Measurements from ENCODE around the gene COMP.

COMP gene

DNA sequence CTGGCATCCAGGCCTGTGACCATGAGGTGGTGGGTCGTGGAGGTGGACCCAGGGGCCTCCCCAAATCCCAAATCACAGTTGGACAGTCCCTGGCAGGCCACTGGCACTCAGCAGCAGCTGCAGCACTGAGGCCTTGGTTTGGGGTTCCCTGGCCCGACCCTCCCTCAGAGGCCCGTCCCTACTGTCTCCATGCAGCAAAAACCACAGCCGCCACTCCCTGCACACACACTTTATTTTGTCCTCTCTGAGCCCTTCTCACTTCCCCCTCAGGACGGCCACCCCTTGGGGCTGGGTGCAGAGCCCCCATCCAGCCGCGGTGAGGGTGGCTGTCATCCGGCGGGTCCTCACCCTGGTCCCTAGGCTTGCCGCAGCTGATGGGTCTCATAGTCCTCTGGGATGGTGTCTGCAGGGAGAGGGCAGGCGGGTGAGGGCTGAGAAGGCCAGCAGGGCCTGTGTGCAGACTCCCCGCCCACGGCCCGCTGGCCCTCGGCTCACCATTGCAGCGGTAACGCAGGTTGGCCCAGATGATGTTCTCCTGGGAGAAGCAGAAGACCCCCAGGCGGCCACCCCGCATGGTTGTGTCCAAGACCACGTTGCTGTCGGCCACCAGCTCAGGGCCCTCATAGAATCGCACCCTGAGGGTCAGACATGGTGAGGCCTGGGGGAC, 8.4 kb downstream of the COMP start:
- DNase-seq, result no peak

DNA sequence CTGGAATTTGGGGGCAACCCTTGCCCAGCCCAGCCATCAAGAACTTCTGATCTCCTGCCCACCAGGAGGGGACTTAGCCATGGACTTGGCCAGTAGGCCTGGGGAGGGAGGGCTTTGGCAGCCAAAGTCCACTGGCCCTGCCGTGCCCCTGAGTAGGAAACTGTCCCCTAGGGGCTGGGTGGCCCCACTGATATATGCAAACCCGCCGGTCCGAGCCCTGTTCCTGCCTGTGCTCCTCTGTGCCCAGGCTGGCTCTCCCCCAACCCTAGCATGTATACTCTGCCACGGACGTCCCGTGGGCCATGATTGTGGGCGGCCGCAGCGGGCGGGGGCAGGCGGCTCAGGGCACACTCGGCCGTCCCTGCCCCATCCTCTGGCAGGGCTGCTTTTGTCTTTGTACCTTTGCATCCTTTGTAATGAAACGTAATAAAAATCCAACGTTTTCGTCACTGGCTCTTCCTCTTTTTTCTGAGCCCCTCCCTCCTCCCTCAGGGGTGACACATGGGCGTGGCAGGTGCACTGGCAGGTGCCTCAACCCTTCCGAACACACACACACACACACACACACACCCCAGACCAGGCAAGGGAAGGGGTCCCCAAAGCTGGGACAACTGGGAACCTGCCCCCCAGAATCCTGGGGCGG, 9.1 kb downstream of the COMP start:
- DNase-seq, result no peak

DNA sequence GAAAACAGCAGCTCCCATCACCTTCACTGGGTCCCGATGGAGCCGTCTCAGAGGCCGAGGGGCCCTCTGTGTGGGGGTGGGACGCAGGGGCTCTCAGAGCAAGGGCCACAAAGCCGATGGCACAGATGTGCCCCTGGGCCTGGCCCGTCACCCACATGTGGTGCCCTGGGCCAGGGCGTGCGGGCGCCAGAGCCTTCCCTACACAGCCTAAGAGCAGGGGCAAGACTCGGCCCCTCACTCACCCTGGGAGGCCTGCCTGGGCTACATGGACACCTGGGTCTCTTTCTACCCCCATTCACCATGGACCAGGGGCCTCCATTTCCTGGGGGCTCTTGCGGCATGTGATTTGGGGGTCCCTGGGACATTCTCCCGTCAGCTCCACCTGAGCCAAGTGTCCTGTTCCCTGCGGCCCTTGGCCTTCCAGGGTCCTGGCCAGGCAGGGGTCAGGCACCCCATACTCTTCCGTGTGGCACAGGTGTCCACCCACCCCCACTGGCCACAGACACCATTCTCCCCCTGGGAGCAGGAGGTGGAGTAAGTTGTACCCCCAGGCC, 10.0 kb downstream of the COMP start:
- no peak for DNase-seq

DNA sequence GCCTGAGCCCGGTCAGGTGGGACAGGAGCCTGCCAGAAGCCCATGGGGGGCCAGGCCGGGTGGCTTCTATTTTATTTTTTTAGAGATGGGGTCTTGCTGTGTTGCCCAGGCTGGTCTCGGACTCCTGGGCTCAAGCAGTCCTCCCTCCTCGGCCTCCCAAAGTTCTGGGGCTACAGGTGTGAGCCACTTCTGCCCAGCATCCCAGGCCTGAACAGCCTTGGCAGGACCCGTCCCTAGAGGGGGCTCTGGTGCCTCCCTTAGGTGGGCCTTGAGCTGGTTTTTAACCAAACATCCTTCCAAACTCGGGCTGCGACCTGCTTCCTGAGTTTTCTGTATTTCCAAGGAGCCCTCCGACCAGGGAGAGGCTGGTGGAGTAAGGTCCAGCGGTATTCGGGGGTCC, 10.5 kb downstream of the COMP start:
- no peak for DNase-seq

DNA sequence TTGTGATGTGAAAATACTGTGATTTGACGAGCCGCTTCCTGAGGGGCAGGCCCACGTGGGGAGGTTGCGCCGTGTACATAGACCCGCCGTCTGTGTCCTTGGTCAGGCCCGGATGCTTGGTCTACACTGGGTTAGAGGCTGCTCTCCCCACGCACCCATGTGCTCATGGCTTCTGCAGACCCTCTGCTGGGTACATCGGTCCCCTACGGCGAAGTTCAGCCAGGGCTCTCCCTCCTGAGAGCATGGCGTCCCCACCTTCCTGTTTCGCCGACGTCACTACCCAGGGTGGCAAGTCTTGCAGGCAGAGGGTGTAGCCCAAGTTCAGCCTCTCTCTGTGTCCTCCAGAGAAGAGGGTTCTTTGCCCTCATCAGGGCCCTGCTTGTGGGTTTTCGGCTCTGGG, 11.0 kb downstream of the COMP start:
- no peak for DNase-seq

DNA sequence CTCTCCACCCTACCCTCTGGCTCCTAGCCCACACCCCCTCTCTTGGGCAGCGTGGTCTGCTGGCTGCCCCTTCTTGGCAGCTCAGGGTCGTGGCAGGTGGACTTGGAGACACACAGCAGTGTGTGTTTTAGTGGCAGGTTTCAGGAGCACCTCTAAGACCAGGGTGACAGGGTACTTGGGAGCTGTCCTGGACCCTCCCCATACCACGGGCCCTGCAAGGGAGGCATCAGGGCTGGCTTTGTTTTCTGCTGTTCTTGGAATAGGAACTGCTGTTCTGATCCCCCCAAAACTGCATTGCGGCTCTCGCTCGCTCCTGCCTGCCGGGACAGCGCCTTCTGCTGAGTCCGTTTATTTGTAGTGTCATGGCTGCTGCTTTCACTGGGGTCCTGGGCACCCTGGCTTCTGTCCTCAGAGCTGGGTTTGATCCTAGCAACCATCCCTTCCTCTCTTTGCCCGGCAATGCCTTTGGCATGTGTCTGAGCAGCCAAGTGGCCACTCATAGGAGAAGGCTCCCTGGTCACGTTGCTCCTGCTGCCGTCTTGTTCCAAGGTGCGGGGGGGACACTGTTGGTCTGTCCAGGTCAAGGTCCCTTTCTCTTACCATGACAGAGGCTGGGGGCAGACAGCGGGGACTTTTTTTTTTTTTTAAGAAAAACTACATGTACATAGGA, 12.1 kb downstream of the COMP start:
- no peak for DNase-seq

DNA sequence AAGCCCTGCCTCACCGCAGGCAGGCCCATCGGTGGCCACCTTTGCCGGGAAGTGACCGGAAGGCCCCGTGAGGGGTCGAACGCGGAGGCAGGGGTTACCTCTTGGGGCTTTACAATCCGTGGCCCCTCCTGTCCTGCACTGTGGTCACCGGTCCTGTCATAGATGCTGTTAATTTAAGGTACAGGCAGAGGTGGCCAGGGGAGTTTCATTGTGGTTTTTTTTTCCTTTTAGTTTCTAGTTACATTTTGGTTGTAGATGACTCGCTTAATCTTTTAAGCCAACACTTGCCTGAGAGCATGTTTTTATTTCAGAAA, 13.1 kb downstream of the COMP start:
- no peak for DNase-seq

DNA sequence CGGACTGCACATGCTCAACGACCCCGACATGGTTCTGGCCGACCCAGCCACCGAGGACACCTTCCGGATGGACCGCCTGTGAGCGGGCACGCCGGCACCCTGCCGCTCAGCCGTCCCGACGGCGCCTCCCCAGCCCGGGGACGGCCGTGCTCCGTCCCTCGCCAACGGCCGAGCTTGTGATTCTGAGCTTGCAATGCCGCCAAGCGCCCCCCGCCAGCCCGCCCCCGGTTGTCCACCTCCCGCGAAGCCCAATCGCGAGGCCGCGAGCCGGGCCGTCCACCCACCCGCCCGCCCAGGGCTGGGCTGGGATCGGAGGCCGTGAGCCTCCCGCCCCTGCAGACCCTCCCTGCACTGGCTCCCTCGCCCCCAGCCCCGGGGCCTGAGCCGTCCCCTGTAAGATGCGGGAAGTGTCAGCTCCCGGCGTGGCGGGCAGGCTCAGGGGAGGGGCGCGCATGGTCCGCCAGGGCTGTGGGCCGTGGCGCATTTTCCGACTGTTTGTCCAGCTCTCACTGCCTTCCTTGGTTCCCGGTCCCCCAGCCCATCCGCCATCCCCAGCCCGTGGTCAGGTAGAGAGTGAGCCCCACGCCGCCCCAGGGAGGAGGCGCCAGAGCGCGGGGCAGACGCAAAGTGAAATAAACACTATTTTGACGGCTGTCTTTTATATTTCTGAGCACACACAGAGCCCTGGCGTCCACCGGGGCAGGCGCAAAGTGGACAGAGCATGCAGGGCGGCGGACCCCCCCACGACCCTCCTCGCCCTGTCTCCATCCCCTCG, 13.6 kb downstream of the COMP start:
- DNase-seq, result peak; percentile 31

DNA sequence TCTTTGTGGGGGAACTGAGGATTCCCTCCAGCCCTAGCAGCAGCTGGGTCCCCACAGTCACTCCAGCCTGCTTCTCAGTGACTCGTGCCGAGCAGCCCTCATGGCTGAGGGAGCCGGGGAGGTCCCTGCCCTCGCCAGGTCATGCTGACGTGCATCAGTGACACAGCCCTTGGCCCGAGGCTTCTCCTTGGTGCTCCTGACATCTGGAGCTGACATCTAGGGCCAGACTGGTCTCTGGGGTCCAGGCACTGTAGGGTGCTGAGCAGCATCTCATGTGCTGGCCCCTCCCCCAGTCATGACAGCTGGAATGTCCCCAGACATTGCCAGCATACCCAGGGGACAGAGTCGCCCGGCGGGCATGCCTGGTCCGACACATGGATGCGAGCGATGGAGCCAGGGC, 14.4 kb downstream of the COMP start:
- peak; percentile 37 for DNase-seq

DNA sequence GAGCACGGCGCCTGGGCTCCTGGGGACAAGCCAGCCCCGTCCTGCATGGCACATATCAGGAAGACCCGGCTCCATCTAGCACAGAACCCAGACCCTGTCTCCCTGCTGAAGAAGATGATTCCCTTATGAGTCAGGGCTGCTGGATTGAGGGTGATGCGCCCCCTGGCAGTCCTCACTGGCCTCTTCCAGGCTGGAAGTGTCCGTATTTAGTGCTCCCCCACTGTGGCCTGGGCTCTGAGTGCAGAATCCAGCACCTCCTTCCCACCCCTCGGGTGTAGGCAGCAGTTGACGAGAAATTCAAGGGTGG, 14.9 kb downstream of the COMP start:
- no peak for DNase-seq

DNA sequence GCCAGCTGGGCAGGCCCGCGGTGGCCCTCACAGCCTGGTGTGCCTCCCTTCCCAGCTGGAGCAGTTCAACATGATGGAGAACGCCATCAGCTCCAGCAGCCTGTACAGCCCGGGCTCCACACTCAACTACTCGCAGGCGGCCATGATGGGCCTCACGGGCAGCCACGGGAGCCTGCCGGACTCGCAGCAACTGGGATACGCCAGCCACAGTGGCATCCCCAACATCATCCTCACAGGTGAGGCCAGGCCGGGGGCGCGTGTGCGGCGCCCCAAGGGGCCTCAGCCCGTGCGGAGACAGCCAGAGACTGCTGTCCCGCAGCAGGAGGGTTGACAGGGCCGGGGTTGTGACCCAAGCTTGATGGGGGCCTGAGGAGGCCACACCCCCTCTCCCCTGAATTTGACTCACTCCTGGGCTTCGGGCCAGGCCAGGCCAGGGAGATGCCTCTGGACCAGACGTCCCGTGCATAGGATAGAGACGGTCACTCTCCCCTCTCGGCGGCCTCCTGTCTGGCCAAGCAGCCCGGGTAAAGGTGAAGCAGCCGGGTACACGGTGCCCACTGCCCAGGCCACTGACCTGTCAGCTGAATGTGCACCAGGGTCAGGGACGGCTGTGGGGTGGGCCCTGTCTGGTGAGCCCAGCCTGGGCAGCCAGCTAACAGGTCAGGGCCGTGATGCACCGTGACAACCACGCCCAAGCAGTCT, 15.4 kb downstream of the COMP start:
- DNase-seq, result no peak

DNA sequence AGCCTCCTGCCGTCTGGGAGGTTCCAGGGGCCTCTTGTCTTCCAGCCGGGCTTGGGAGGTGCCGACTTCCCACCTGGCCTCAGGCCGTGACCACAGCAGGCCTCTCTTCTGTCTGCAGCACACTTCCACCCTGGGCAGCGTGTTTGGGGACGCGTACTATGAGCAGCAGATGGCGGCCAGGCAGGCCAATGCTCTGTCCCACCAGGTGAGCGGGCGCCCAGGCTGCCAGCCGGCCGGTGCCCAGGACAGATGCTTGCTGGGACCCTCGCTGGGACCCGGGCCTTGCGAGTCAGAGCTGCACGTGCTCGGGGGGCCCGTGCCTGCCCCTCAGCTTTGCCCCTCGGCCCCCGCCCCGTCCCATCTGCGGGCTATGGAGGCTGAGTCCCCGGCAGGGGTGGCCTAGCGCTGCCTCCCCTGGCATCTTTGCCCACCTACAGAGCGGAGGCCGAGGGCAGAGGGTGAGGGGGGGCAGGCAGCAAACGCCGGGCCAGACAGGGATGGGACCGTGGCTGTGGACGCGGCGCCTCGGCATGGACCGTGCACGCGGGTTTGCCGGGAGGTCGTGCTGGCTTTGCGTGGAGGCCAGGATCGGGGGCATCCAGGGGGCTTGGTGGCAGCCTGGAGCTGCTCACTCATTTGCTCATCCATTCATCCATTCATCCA, 16.2 kb downstream of the COMP start:
- DNase-seq, result no peak

DNA sequence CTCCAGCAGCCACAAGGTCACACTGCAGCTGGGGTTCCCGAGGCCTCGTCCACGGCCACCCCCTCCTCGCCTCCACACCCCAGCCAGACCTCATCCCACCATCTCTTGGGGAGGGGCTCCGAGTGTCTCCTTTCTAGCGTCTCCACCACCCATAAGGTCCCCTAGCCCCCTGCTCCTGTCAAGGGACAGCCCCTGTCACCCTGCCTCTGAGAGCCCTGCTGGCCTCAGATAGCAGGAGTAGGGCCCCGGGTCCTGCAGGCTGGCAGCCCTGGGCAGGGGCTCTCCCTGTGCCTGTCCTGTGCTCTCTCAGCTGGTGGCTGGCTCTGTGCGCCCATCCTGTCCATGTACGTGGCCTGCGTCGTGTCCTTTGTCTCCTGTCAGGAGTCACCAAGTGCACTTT, 17.0 kb downstream of the COMP start:
- DNase-seq, result no peak

DNA sequence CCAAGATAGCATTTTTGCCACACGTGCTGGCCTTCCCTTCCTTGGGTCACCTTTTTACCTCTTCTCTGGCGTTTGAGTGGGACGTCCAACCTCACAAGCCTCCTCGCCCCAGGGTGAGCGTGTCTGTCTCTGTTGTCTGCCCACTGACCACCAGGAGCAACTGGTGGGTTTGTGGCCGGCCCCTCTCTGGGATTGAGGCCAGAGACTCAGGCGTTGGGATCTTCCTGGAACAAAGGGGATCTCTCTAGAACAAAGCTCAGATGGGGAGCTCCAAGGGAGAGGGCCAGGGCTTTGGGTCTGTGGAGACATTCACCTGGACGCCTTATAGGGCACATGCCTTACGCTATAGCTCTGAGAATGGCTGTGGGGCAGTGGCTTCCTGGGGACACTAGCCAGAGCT, 17.4 kb downstream of the COMP start:
- no peak for DNase-seq

DNA sequence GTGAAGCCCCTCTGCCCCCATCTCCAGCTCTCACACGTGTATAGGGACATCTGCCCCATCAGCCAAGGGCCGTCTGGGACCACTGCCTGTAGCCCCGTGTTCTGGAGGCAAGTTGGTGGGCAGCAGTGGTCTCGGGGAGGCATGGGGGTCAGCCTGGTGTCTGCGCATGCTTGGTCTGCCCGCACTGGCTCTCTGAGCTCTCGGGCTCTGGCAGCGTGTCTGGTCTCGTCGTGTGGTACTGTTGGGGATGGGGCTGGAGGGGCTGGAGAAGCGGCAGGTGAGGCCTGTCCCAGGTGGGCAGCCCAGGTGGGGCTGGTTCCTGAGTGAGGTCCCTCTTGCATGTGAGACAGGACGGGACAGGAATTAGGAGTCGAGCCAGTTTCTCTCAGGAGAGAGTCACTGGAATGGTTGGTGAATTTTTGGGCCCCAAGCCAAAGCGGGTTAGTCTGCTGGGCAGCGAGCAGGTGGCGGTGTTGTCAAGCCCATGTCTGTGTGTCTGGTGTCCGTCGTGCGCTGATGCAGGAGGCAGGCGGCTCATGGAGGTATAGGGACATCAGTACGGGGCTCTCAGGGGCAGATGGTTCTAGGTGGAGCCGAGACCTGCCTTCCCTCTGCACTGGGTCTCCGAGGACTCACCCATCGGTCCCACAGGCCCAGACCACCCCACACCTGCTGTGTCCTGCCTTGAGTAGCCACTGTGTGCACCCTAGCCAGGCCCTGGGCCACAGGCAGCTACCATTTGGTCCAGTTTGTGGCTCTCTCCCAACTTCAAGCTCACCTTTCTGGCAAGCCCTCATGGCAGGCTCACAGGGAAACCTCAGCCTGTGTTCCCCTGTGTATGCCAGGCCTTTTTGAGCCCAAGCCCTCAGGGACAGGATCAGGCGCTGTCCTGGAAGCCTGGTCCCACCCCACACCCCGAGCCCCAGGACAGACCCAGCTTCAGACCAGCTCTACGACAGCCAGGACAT, 18.2 kb downstream of the COMP start:
- DNase-seq, result no peak

DNA sequence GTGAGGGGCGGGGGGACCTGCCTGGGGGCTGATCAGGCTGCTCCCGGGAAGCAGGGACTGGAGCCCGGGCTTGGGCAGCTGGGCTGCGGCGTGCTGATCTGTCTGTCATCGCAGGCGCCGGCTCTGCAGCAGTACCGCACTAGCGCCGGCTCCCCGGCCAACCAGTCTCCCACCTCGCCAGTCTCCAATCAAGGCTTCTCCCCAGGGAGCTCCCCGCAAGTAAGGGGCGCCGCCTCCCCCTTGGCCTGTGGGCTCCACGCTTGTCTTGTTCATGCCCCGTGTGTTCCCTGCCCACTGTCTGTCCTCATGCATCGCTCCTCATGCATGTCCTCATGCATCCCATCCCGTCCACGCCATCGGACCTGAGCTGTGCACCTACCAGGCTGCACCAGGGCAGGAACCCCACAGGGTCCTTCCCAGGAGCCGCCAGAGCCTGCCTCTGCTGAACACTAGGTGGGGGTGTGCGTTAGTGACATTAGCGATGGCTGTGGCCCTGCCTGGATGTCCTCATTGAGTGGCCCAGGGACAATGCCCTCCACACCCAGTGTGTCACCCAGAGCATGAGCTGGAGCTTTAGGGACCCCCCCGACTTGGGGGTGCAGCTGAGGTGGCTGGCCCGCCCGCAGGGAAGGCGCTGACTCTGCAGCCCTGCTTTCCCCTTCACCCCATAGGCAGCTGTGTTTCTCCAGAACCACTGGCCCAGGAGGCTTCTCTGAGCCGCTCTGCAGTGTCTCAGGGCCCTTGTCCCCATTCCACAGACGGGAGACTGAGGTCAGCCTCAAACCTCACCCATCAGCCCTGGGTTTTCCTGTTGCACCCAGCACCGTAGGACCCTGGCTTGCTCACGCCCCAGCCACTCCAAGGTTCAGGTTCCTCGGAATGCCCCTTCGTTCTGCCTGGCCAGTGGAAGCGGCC, 19.5 kb downstream of the COMP start:
- DNase-seq, result no peak

DNA sequence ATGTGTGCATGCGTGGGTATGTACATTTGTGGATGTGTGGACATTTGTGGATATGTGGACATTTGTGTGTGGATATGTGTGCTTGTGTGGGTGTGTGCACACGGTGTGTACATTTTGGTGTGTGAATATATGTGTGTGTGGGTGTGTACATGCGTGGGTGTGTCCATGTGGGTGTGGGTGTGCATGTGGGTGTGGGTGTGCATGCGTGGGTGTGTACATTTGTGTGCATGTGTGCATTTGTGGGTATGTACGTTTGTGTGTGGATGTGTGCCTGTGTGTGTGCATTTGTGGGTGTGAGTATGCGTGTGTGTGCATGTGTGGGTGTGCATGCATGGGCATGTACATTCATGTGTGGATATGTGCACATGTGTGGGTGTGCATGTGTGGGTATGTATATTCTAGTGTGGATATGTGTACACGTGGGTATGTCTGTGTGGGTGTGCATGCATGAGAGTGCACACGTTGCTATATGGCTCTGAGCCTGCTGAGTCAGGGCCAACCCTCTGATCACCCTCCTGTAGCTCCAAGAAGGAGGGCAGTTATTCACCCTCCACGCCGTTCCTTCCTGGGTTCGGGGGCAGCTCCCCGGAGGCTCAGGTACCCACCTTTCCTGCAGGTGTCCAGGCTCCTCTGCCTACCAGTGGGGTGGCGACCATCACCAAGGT, 20.3 kb downstream of the COMP start:
- DNase-seq, result no peak

DNA sequence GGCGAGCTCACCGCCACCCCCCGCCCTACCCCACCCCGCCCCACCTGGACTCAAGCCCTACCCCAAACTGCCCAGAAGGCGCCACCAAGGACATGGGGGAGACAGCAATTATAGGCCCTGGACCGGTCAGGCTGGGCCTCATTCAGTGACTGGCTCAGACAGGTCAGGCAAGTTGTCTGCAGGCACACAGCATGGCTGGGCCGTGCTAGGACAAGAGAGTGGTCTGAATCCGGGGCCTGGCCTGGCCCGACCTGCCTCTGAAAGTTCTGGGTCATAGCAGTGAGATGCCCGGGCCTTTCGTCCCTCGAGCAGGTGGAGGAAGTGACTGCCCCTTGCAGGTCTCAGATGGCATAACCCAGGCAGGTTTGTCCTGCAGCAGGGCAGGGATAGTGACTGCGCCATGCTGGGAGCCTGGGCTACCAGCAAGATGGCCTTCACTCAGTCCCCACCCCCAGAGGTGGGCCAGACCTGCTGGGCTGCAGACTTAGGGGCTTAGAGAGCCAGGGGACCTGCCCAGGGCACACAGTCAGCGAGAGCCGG, 21.0 kb downstream of the COMP start:
- DNase-seq, result no peak
